Stimulated activated CD8-positive, alpha-beta memory T cell treated with anti-CD3 and anti-CD28 coated beads, Interleukin-7, amount 100 ng/mL, for 4 hours (primary cell): ENCODE data around the gene BDNF.

Source experiments
- DNase-seq, 2 donors: peaks; one replicate each; pipeline ENCODE4 v3.0.0-alpha.2; 2020; ENCODE audit warnings: low read depth in 2 of 2

The BDNF gene

DNA sequence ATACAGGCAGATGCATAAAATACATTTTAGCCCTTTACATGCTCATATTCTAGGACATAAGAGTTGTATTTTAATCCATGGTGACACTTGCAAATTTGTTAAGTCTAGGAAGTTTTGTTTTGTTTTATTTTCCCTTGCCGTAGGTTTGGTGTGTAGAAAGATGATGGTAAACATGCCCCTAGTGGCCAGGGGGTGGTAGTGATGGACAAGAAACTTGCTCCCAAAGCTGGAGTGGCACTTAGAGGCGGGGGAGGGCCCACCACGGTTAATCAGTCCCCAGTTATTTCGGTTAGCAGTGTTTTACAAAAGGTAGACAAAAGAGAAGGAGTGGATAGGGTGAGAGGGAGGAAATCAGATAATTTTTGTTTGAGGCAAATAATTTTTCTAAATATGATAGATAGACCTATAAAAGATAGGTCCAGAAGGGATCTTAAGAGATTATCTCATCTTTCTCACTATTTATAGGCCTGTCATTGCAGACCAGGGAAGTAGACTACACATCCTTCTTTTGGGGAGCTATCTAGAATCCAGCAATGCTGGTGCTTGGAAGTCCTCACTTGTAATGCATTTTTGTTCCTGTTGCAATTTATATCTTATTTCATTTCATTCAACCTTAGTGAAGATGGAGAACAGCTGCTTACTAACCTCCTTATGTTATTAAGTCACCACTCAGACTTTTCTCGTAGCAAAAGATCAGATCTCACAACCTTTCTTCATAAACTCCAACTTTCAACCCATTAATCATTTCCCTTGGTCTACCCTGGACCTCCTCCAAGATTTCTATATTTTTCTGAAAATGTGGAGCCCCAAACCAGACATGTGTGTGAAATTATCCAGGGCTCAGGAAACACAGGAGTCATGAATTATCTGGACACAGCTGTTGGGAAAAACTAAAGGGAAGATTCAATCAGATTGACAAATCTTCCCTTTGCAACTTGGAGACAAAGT is 5.9 kb upstream of the BDNF start:
- DNase-seq: no peak

DNA sequence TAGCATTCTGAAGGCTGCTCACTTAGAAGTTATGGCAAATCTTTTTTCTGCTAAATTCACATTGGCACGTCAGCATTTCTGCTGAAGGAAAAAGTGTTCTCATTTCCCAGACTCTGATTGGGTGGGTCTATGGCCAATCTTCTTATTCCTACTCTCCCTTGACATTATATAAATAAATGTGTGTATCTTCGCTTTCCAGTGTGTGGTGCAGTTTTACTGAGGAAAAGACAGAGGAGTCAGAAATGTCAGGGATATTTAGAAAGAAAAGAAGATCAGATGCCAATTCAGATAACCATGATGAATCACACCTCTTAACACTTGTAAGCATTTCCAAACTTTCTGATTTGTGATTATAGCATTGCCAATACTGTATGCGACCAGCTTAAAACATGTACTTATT is 3.2 kb upstream of the BDNF start:
- no peak for DNase-seq

DNA sequence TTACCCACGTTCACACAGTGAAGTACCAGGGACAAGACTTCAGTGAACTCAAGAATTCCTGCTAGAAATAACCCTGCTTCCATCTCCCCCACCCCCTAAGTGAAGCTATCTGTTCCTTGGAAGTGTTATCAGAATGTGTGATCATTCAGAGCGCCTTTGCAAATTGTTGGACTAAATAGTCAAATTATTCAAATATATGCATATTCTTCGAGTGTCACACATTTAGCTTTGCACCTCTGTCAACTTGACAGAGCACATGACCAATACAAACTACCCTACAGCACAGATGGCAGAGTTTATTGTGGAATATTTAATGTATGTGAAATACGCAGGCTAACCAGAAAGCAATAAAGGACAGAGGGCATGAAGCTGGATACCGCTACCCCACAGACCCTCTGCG is 2.6 kb upstream of the BDNF start:
- DNase-seq: no peak

DNA sequence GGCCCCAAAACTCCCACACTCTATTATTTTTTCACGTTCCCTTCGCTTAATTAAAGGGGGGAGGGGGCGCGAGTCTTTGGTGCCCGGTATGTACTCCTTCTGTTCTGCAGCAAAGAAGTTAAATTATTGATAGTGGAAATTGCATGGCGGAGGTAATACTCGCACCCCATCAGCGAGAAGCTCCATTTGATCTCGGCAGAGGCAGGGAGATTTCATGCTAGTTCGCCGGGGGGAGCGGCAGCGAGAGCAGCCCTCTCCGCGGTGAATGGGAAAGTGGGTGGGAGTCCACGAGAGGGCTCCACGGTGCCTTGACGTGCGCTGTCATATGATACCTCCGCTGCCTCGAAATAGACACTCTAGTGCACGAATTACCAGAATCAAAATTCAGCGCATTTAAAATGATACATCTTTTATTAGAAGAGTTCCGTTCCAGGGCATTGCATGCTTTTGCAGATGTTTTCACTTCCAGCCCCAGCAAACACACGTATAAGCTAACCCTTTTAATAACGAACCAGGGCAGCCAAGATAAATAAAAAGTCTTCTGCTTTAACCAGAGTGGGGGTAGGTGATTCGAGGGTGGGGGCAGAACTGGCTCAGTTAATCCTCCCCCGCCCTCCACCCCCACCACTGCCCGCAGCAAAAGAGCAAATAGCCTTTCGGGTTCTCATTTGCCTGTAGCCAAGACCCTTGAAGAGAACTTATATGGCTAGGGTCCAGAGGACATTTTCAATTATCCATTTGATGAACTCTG is 1.3 kb upstream of the BDNF start:
- no peak for DNase-seq

DNA sequence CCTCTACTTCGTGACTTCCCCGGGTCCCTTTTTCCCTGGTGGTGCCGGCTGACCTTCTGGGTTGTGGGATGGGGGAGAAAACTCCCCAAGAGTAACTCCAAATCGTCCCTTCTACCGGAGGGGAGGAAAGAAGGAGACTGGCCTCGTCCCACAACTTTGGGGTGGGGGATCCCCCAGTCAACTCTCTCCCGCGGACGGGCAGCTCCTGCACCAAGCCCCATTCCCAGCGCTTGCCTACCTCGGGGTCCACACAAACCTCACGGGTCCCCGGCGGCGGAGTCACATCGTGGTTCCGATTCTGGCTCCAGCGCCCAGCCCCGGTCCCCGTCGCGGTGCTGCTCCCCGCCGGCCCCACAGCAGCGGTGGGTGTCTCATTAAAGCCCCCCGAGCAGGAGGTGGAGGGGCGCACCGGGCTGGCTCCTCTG is 317 bp downstream of the BDNF start:
- DNase-seq: no peak

DNA sequence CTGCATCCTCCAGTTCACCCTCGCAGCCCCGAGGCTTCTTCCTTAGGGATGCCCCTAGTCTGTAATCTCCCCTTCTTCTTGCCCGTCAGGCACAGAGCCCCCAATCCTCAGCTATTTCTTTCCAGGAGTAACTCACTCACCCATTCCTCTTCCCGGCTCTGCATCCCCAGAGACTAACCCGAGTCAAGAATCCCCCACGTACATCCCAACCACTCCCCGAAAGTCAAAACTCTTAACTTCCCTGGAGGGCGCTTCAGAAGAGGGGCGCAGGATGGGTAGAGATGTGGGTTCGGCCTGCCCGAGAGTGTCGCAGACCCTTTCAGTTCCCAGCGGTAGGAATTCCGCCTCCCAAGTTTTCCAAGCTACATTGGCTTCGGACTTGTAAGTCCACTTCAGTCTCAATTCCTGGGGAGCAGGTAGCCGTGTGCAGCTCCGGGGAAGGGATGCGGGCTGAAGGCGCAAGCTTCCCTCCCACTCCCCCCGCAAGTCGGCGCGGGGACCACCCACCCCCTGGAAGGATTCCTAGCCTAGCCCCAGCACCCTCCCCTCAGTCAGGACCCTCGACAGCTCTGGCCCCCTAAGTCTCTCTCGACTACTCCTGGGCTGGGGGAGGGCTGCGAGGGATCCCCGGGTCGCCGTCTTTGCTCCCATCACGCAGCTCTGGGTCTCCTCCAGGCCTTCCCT is 871 bp downstream of the BDNF start:
- DNase-seq: no peak

DNA sequence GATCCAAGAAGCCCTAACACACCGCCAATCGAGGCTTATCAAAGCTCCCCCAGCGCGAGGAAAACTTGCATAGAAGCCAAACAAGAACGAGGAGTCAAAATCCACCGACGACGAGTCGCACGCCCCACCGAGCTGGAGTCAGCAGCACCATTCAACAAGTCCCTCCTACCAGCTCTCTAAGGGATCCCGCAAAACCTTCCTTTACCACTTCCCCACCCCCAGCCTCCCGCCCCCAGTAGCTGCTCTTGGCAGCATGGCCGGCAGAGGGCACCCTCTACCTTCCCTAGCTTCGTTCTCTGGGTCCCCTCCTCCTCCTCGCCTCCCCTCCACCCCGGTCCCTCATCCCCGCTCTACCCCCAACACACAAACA is 1.4 kb downstream of the BDNF start:
- DNase-seq: peak in 1 of 2 donors; percentile 13

DNA sequence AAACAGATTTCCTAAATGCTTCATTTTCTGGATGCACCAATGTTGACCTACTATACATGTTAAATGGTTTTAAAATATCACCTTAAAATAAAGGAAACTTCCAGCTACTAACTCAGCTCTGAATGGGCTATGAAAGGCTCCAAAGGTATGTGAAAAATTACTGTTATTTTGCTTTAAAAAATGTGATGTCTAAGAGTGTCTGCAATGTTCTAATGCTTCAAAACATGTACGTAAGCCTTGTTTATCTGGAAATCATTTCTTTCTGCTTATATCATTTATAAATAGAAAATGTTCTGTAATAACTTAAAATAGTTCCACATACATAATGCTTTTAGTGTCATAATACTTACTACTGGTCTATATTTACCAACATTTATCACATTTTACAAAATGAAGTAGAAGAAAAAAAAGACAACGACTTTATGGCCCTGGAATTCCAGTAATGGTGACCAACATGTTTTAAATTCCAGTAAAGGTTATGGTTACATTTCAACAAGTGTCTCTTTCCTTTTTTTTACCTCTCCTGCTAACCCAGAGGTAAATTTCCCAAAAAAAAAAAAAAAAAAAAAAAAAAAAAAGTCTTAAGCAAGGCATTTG is 2.5 kb downstream of the BDNF start:
- no peak for DNase-seq

DNA sequence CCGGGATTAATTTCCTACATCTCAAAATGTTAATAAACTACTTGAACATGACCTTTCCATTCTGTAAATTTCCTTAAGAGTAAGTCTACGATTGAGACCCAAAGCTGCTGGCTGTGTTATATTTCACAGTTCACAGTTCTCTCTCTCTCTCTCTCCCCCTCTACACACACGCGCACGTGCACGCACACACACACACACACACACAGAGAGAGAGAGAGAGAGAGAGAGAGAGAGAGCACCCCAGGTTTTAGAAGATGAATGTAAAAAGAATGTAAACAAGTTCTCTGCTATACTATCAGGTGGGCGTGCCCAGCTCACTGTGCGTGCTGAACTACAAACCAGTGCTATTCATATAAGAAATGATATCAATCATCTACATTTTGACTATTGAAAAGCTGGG is 3.3 kb downstream of the BDNF start:
- no peak for DNase-seq

DNA sequence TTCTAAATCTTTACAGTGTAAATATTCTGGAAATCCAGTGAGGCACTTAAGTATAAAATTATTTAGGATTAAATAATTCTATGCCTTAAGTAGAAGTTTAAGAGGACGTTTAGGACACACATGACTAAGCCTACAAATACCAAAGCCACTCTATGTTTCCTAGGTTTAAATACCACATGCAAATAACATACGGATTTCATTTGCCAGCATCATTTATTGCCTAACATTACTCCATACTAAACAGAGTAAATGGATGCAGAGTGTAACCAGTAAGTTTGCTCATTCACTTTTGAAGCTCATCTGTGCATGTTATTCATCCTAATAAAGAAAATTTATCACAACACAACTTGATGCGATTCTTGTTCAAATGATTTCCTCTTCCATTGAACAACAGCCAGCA is 4.1 kb downstream of the BDNF start:
- DNase-seq: no peak

DNA sequence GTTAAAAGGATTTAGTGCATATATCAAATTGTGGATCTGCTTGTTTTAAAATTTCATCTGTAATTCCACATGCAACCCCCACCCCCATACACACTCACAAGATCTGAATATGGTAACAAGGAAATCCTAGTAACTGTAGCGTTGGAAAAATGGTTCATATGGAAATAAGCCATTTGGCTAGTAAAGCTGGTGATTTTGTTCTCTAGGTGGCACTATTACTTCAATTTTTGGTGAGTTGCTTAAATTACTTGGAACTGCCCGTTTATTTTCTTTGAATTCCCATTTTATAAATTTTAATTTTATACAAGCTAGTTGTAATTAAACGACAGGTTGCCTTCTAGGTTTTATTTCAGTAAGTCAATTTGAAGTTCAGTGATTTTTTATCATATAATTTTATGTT is 5.3 kb downstream of the BDNF start:
- no peak for DNase-seq

DNA sequence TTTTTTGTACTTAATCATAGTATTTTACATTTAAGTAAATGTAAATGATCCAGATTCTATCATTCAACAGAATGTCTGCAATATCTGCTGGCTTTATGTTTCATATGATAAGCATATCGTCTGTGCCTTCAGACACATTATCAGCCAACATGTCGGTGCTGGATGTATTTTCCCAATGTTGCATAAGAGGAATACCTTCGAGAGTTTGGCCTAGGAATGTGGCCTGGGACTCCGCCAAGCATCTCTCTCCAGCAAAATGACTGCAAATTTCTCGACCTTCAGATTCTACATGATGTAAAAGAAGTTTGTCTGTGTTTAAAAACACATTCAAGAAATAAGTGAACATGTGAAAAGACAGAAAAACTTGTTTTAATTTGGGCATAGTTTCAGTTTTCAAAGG is 6.9 kb downstream of the BDNF start:
- no peak for DNase-seq

DNA sequence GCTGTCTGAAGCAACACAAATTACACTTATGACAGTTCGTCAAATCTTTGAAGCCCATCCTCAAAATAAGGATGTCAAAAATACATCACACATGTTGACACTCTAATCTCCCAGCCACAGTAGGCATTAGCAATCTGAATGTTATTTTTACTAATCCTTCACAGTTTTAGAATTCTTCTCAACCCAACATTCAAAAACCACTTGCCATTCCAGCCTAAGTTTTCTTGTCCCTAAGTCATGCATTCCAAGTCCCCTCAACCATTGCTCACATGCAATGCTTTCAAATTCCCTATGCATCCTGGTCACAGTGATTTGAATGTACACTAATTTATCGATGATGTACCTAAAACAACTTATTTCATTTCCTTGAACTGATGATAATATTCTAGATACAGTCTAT is 7.5 kb downstream of the BDNF start:
- no peak for DNase-seq

DNA sequence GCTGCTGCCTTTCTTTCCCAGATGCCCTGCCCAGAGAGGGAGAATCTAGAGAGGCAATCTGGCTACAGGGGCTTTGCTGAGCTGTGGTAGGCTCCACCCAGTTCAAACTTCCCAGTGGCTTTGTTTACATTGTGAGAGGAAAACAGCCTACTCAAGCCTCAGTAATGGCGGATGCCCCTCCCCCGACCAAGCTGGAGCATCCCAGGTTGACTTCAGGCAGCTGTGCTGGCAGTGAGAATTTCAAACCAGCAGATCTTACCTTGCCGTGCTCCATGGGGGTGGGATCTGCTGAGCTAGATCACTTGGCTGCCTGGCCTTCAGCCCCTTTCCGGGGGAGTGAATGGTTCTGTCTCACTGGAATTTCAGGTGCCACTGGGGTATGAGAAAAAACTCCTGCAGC is 12.2 kb downstream of the BDNF start:
- DNase-seq: no peak

DNA sequence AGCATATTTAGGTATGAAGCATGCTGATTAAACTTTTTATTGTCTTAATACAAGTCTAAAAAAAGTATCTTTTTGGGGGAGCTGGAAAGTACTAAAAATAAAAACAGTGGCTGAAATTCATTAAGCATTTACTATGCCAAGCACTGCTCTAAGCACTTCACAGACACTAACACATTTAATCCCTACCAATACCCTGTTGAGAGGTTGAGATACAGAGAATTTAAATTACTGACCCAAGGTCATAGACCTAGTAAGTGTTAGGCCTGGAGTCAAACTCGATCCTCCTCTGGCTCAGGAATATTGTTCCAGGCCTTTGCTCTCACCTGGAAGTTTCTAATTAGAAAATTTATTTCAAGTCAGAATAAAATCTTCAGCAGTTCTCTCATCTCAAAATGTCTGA is 18.6 kb downstream of the BDNF start:
- DNase-seq: no peak

DNA sequence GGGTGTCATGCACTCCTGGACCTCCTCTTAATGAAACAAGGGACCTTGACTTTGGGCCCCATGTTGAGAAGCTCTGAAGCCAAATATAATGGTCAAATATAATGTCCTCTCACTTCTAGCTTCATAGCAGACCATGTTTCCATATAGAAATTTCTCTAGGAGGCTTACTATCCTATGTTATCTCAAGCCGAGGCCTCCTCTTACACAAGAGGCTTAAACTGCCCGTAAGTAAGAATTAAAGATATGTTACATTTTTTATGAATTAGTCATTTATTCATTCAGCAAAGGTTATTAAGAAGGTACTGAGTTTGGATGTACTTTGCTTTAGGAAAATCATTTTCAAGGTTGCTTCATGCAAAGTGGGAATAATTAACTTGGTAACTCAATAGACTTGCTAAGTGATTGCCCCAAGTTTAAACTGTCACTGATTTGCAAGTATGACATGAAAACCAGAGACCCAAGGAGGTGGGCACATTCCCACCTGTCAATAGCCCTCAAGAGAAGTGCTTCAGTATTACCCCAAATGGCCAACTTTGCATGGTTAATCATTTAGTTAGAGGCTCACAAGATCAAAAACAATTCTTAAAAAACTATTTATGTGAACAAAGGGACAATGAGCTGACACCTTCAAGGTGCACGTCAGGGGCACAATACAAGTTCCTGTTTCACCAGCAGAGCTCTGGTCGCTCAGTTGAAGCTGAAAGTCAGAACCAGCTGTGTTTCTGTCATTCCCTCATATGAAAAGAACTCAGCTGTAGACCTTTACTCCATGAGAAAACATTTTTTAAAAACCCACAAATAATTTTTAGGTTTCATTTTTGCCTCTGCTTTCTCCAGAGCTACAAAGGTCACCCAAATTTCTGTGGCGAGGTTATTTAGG is 20.9 kb downstream of the BDNF start:
- DNase-seq: no peak

DNA sequence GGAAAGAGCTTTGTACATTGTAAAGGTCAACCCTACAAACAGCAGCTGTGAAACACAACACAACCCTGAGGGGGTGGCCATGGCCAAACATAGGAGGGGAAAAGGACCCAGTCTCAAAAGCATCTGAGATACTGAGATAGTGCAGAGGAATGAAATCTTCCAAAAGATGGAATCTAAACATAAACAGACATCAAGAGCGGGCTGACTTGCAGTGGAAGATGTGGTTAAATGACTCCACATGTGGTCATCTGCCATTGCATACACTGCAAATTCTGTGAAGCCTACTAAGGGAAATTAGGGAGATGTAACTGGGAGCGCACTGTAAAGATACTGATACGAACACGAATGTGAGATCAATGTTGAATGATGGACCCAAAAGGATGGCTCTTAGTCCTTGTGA is 22.0 kb downstream of the BDNF start:
- DNase-seq: no peak

DNA sequence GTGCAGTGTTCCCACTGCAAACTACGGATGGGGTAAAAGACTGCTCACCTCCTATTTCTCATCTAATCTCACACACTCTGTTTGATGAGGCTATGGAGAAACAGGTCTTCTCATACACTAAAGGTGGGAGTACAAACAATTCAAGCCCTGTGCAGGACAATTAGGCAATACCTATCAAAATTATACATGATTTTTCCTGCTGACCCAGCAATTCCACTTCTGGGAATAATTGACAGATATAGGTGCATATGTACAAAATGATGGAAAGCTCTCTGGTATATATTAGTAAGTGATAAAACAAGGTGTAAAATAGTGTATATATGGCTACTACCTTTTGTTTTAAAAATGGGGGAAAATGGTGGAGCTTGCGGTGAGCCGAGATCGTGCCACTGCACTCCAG is 23.1 kb downstream of the BDNF start:
- no peak for DNase-seq

DNA sequence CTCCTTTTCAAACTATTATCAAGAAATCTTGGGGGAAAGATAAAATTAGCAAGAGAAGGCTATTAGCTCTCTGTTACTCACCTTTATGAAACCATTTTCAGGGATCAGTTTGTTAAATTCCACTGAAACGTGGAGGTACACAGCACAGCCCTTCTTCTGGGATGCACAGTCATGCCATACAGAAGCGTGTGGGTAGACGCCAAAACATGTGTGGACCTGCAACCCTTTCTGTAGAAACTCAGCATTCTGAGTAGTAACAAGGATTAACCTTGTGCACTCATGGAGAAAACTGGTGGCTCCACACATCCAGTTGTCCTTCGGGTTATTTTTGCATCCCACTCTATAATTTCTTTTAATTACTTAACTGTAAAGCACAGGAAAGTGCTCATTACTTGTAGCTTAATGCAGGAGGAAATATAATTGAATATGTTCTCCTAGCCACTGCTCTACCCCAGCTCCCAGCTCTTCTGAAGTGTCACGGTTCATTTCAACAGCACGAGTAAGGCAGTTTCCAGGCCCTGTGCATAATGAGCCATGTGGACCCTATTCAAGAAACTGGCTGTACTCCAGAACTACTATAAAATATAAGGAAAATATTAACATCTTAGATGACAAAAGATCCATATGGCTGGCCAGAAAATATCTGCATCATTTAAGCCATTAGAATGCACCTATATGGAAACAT is 26.1 kb downstream of the BDNF start:
- no peak for DNase-seq

DNA sequence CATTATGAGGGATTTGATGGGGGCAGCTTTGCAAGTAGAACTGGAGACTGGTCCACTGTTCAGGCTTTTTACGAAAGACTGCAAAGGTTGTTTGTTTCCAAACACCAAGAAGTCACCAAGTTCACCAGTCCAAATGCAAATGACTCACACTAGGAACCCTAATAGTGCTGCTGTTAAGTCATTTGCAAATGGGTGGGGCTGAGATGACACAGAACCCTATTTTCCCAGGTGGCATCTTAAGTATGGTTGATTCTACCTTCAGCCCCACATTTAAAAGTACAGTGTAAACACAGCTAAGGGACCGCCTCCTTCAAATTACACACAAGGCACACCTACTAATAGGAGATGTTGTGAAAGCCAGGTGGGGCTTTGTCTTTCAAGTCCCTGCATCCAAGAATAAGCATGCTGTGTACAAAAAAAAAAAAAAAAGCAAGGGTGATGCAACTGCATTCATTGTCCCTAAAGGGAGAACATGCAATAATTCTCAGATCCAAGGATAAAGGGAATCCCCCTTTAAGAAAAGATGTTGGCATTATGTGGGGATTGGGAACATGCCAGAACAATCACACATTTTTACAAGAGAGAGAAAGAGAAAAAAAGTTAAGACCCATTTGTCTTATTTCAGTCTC is 27.3 kb downstream of the BDNF start:
- no peak for DNase-seq
